HL-60 (cell line): ENCODE data around the gene SGMS1.

Source experiments
- DNase-seq, 2 experiments: peaks; one replicate each; pipeline ENCODE4 v3.0.0-alpha.2; 2010 to 2020; ENCODE audit warnings: low read depth in 1 of 2, low spot score in 1 of 2
- H3K27ac ChIP-seq: fragments of 250-450 bp; sonication (Bioruptor Pico); replicated peaks from 2 replicates; pipeline ENCODE4 v1.5.1; 2020; ENCODE audit warnings: mild to moderate bottlenecking, moderate library complexity
- H3K27me3 ChIP-seq: fragments of 250-450 bp; sonication (Bioruptor Pico); 2 replicates; pipeline ENCODE4 v1.5.1; 2021; ENCODE audit warnings: mild to moderate bottlenecking, moderate library complexity; ENCODE audit not compliant: insufficient read depth, poor library complexity, severe bottlenecking
- H3K4me3 ChIP-seq: replicated peaks from 2 replicates; pipeline ENCODE4 v1.5.1; 2011; ENCODE audit warnings: mild to moderate bottlenecking, control low read depth, low read length; ENCODE audit not compliant: insufficient read depth
- GABPA ChIP-seq: IDR thresholded peaks from 2 replicates; pipeline ENCODE4 v1.6.1; 2012; ENCODE audit warnings: low read depth
- POLR2AphosphoS5 ChIP-seq: IDR thresholded peaks from 2 replicates; pipeline ENCODE4 v1.6.1; 2012; ENCODE audit warnings: low read depth
- REST ChIP-seq: IDR thresholded peaks from 2 replicates; pipeline ENCODE4 v1.6.1; 2012; ENCODE audit warnings: low read depth; ENCODE audit not compliant: insufficient replicate concordance
- SPI1 ChIP-seq: IDR thresholded peaks from 2 replicates; pipeline ENCODE4 v1.6.1; 2012; ENCODE audit warnings: low read depth, mild to moderate bottlenecking, borderline replicate concordance
- TF ChIP-seq, protein P1 (sequence below): IDR thresholded peaks from one replicate; pipeline ENCODE4 v1.5.1; 2011; ENCODE audit warnings: low read length, control low read depth, inconsistent platforms; ENCODE audit not compliant: insufficient read depth

Gene SGMS1

DNA sequence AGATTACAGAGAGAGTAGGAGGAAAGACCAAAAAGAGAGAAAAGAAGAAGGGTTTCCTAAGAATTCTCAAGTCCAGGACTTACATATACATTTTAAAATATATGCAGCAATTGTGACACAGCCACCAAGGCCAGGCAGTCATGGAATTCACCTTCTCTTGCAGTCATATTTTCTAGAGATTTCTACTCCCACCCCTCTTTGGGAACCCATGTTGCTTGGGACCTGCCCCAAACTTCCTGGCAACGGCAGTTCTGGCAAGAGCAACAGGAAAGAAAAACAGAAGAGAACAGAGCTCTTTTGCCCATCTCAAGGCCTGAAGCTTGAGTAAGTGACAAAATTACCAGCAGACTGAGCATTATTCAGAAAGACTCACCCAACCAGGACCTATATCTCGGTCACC lies 244.1 kb downstream of the SGMS1 start:
- Histone ChIP-seq H3K27me3 (no peaks in the 10 kb centered on the region), H3K4me3 (no peak overlapping the region), H3K27ac (no peak overlapping the region)
- no peak for DNase-seq
- no peak for TF ChIP-seq REST
- TF ChIP-seq, protein P1, sequence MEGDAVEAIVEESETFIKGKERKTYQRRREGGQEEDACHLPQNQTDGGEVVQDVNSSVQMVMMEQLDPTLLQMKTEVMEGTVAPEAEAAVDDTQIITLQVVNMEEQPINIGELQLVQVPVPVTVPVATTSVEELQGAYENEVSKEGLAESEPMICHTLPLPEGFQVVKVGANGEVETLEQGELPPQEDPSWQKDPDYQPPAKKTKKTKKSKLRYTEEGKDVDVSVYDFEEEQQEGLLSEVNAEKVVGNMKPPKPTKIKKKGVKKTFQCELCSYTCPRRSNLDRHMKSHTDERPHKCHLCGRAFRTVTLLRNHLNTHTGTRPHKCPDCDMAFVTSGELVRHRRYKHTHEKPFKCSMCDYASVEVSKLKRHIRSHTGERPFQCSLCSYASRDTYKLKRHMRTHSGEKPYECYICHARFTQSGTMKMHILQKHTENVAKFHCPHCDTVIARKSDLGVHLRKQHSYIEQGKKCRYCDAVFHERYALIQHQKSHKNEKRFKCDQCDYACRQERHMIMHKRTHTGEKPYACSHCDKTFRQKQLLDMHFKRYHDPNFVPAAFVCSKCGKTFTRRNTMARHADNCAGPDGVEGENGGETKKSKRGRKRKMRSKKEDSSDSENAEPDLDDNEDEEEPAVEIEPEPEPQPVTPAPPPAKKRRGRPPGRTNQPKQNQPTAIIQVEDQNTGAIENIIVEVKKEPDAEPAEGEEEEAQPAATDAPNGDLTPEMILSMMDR = no peak
- no peak for TF ChIP-seq POLR2AphosphoS5
- TF ChIP-seq GABPA = no peak
- no peak for TF ChIP-seq SPI1

DNA sequence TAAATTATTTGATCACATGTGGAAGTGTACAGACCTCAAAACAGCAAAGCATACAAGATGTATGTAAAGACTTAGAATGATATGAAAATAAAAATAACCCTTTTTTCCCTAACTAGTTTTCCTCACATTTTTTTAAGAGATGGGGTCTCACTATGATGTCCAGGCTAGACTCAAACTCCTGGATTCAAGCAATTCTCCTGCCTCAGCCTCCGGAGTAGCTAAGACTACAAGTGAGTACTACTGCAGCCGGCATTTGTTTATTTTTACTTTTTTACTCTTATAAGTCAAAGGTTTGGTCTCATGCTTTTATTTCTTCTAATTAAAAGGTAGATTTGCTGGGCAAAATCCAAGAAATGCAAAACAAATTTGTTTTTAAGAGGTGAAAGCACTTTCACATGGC lies 248.0 kb downstream of the SGMS1 start:
- TF ChIP-seq POLR2AphosphoS5 = no peak
- no peak for TF ChIP-seq GABPA
- TF ChIP-seq, protein P1 = no peak
- TF ChIP-seq REST = no peak
- TF ChIP-seq SPI1 = no peak
- no peak overlapping the region for H3K27ac ChIP-seq
- H3K27me3 ChIP-seq = no peaks in the 10 kb centered on the region
- no peak for DNase-seq
- H3K4me3 ChIP-seq = no peak overlapping the region

DNA sequence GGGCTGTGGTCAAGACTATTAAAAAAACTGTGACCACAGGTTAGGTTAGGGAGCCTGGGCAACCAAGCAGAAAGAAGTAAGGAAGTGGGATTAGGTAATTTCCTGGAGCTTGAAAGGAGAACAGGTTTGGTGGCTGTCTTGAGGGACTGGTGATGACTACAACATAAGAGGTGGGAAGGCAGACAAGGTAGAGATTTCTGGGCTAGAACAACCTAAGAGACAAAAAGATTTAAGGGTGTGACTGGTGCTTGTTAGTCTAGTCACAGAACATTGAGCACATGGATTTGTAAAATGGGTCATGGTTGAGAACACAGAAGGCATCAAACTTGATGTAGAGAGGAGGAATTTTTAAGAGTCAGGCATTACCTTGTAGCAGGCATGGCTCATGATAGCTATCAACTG lies 248.7 kb downstream of the SGMS1 start:
- peak; percentile 16 to 61 for DNase-seq

More for the DNA sequence above, 248.7 kb downstream of the SGMS1 start:
- TF ChIP-seq SPI1 (peak; percentile 88), REST (no peak), GABPA (no peak)
- Histone ChIP-seq H3K27me3 (no peaks in the 10 kb centered on the region), H3K27ac (no peak overlapping the region), H3K4me3 (no peak overlapping the region)
